Stimulated activated CD4-positive, alpha-beta T cell treated with anti-CD3 and anti-CD28 coated beads, Interleukin-4, amount 100 ng/mL, for 48 hours (primary cell): Measurements from ENCODE around the gene TNFAIP8L3.

ENCODE experiments used
- DNase-seq, 2 donors: peaks; one replicate each; pipeline ENCODE4 v3.0.0-alpha.2; 2020; ENCODE audit warnings: low read depth in 2 of 2

Gene TNFAIP8L3

GRCh38 chr15:51089699-51090453 is 4.8 kb downstream of the TNFAIP8L3 start:
- DNase-seq, result no peak

DNA sequence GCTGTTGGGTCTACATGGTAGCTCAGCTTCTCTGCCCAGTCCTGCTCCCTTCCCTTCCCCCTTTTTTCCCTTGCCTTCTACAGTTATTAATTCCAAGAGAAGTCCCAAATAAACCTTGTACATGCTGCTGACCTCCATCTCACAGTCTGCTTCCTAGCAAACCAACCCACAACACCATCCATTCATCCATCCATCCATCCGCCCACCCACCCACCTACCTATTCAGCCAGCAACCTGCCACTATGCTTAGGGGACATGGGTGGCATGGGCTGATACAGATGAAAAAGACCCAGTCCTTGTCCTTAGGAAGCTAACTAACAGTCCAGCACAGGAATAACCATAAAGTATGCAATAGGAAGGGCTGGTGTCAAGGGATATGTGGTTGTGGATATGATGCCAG is 5.7 kb downstream of the TNFAIP8L3 start:
- no peak for DNase-seq

DNA sequence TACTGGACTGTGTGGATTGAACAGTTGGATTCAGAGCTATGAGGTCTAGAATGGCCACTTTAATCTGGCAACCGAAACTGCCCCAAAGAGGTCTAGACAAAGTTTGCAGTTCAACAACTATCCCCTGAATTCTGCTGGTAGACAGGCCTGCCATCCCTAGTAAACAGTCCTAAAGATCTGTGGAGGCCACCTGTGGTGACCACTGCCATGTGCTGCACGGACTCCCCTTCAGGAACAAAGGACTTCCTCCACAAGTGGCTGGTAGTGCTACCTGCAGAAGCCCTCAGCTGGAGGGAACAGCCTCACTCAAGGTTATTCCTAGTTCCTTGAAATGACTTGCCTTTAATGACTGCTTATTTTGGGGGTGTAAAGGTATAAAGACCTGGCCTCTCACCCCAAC is 6.1 kb downstream of the TNFAIP8L3 start:
- DNase-seq, result no peak

DNA sequence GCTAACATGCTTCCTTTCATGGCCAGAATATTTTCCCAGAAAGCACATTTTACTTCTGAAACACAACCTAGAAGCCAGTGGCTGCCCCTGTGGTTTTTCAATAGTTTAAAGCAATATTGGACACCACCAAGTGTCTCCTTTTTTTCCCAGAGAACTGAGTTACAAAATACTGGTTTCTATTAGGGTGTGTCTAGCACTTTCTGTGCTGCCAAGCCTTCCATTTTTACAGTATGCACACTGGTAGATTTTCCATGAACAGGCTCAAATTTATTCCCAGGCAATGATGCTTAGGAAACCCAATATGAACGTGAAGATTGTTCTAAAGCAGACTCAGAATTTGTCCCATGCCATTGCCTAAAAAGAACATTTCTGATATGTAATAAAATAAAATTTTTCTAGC is 7.2 kb downstream of the TNFAIP8L3 start:
- no peak for DNase-seq

GRCh38 chr15:51086409-51086808 is 8.3 kb downstream of the TNFAIP8L3 start:
- DNase-seq, result no peak

DNA sequence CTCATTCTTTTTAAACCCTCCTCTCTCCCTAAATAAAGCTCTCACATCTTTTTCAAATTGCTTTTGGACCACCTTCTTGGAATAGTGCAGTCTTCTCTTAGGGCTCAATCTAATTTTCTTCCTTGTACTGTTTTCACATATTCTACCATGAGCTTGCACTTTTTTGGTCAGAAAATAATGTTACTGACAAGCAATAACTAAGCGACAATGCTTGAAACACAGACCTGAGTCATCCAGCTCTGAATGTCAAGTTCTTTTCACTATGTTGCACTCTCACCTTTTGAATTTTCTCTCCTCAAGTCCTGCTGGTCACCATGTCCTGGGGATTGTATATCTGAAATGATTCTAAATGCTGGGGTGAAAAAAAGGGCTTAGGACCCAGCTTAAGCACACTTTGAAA is 8.9 kb downstream of the TNFAIP8L3 start:
- no peak for DNase-seq

GRCh38 chr15:51083641-51084166 is 11.0 kb downstream of the TNFAIP8L3 start:
- no peak for DNase-seq

DNA sequence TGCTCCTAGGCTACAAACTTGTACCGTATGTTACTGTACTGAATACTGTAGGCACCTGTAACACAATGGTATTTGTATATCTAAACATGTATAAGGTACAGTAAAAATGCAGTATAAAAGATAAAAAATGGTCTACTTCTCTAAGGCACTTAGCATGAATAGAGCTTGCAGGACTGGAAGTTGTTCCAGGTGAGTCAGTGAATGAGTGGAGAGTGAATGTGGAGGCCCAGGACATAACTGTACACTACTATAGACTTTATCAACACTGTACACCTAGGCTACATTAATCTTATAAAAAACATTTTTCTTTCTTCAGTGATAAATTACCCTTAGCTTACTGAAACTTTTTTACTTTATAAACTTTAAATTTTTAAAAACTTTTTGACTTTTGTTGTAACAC is 12.5 kb downstream of the TNFAIP8L3 start:
- no peak for DNase-seq

DNA sequence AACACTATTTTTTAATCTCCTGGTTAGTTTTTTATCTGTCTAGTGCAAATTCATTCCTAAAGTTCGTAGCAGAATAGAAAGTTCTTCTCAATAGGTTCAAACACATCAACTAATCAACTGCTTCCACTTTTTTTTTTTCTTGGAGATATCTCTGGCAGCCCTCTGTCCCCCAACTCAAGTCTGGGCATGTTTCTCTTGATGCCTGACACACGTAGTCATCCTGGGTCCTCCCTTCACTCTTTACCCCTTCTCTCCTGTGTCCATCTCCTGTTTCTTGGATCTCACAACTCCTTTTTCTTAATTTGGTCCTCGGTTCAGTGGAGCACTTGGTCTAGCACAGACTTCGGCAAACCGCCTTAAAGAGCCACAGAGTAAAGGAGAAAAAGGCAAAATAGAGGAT is 14.4 kb downstream of the TNFAIP8L3 start:
- DNase-seq, result no peak

GRCh38 chr15:51079226-51079625 is 15.5 kb downstream of the TNFAIP8L3 start:
- no peak for DNase-seq

- DNase-seq, result peak; percentile 40 to 59
Measured at GRCh38 chr15:51077221-51078153, 17.2 kb downstream of the TNFAIP8L3 start.

GRCh38 chr15:51076524-51077220 is 18.0 kb downstream of the TNFAIP8L3 start:
- DNase-seq, result no peak

- DNase-seq, result no peak
Measured at GRCh38 chr15:51075826-51076523, 18.7 kb downstream of the TNFAIP8L3 start.

DNA sequence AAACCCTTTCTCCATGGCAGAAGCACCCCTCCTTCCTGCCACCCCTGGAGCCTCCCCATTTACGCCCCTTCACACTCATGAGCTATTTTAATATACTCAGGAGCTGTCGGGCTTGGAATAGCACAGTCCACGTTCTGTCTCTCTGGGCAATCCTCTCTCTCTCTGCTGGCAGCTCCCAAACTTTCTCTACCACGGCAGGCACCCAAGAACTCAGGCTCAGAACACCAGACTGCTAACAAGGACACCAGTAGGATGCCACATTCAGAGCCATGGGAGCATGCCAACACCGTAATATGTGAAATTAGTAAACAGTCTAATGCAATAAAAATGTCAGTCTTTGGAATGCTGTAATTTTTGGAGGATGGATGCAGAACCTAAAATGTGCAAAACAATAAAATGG is 19.3 kb downstream of the TNFAIP8L3 start:
- no peak for DNase-seq

DNA sequence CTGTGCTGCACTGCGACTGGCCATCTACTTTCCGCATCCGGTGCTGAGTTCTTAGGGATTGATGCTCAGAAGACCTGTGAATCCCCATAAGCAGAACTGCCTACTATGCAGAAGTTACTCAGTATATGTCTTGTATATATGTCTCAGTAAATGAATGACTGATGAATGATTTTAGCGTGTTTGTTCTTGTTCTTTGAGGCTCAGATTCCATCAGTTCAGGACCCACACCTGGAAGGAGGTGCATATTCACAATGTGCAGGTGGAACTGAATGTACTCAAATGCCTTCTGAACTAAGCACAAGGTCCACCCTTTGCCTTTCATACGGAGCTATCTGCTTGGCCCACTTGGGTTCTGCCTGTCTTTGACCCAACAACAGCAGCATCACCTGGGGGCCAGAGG is 19.8 kb downstream of the TNFAIP8L3 start:
- DNase-seq, result no peak

DNA sequence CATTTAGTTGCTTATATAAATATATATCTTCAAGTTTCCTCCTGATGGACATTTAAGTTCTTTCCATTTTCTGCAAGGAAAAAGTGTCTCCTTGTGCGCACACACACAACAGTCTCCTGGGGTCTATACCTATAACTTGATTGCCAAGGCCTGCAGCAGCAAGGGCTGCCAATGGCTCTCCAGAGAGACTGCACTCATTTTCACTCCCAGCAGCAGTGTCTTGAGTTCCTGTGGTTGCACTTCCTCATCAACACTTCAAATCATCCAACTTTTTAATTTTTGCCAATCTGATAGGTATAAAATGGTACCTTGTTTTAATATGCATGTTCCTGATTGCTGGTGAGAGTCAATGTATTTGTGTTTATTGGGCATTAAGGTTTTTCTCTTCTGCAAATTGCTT is 23.1 kb downstream of the TNFAIP8L3 start:
- no peak for DNase-seq

- DNase-seq, result no peak
Measured at GRCh38 chr15:51069983-51070382, 24.7 kb downstream of the TNFAIP8L3 start.

GRCh38 chr15:51067510-51067909 is 27.2 kb downstream of the TNFAIP8L3 start:
- no peak for DNase-seq

GRCh38 chr15:51065781-51066180 is 28.9 kb downstream of the TNFAIP8L3 start:
- DNase-seq, result no peak

DNA sequence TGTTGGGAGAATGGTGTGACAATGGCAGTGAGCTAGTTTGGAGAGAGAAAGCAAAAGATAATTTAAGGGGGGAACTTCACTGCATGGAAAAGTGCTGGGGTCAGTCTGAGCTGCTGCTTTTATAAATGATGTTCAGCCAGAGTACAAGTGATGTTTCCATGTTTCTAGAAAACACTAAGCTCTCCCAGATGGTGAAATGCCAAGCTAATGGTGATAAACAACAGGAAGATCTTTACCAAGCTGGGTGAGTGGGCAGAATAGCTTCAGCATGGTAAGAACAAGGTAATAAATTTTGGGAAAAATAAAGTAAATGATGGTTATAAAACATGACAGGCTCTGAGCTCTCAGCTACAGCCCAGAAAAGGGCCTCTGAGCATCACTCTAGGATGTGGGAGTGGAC is 29.4 kb downstream of the TNFAIP8L3 start:
- DNase-seq, result no peak

DNA sequence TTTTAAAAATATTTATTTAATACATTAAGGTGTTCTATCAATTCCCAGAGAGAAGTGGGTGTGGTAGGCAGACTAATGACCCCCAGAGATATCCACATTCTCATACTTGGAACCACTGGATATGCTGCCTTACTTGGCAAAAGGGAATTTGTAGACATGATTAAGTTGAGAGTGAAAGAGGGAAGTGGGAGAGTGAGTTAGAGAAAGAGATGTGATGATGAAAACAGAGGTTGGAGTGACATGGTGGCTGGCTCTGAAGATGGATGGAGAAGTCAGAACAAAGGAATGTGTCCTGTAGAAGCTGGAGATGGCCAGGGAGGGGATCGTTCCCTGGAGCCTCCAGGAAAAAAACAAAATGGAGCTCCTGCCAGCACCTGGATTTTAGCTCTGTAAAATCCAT is 32.0 kb downstream of the TNFAIP8L3 start:
- DNase-seq, result no peak
